K562 (cell line): Measurements from ENCODE around the gene CLIP1. TPM values are rescaled to one million over a fixed set of nuclear protein-coding genes. Genes with fewer than 3 reads are reported as not detected.
A peak's percentile ranks its signal among the peaks of the same experiment; 100 is the strongest.

Source experiments
- ARHGAP35 ChIP-seq: fragments of 450-650 bp; IDR thresholded peaks from 2 replicates; pipeline ENCODE4 v1.6.1; 2018; ENCODE audit not compliant: partially characterized antibody
- CEBPG ChIP-seq, 3 experiments: fragments of 200-800 bp in 1 of 3; sonication (Bioruptor generic) in 1 of 3; sonication (generic) in 1 of 3; formaldehyde crosslinking in 1 of 3; IDR thresholded peaks in 2 of 3; conservative IDR thresholded peaks in 1 of 3; 2 replicates each; pipeline versions ENCODE4 v1.6.1 to v1.8.0; 2016 to 2022; ENCODE audit warnings: missing compliant biosample characterization in 2 of 3, missing genetic modification characterization in 2 of 3, mild to moderate bottlenecking in 1 of 3, missing genetic modification reagents in 1 of 3
- ESRRA ChIP-seq: fragments of 450-650 bp; IDR thresholded peaks from 2 replicates; pipeline ENCODE4 v1.6.1; 2014; ENCODE audit warnings: low read depth, mild to moderate bottlenecking, moderate library complexity, borderline replicate concordance
- EZH2 ChIP-seq: IDR thresholded peaks from 2 replicates; pipeline ENCODE4 v1.6.1; 2012; ENCODE audit warnings: low read depth, mild to moderate bottlenecking, inconsistent platforms, low read length, borderline replicate concordance
- KDM1A ChIP-seq, 2 experiments: fragments of 450-650 bp; IDR thresholded peaks; 2 replicates each; pipeline ENCODE4 v1.6.1; 2016; ENCODE audit warnings: mild to moderate bottlenecking in 2 of 2
- MCM7 ChIP-seq, 2 experiments: fragments of 450-650 bp; IDR thresholded peaks; 2 replicates each; pipeline ENCODE4 v1.6.1; 2016 to 2018
- NRF1 ChIP-seq, 2 experiments: fragments of 450-650 bp; IDR thresholded peaks in 1 of 2; conservative IDR thresholded peaks in 1 of 2; 2 replicates each; pipeline ENCODE4 v1.6.1; 2014; ENCODE audit warnings: mild to moderate bottlenecking in 2 of 2
- POLR2AphosphoS2 ChIP-seq: IDR thresholded peaks from 2 replicates; pipeline ENCODE4 v1.6.1; 2012; ENCODE audit warnings: low read length, improper control_type of control experiment
- RHOXF2B ChIP-seq: fragments of 250-450 bp; sonication (Bioruptor Pico); conservative IDR thresholded peaks from 2 replicates; pipeline ENCODE4 v1.5.1; 2021
- SUPT5H ChIP-seq: fragments of 450-650 bp; IDR thresholded peaks from 2 replicates; pipeline ENCODE4 v1.6.1; 2016
- THRAP3 ChIP-seq: fragments of 450-650 bp; IDR thresholded peaks from 2 replicates; pipeline ENCODE4 v1.6.1; 2016; ENCODE audit warnings: mild to moderate bottlenecking, inconsistent platforms, borderline replicate concordance
- ZNF121 ChIP-seq: sonication (generic); formaldehyde crosslinking; conservative IDR thresholded peaks from 2 replicates; pipeline ENCODE4 v1.8.0; 2022; ENCODE audit warnings: missing genetic modification reagents
- ZNF140 ChIP-seq: fragments of 250-450 bp; sonication (Bioruptor Pico); IDR thresholded peaks from 2 replicates; pipeline ENCODE4 v1.8.0; 2021; ENCODE audit warnings: moderate library complexity, mild to moderate bottlenecking, inconsistent platforms
- ZNF197 ChIP-seq: fragments of 200-800 bp; sonication (Bioruptor generic); IDR thresholded peaks from 2 replicates; pipeline ENCODE4 v1.6.1; 2016; ENCODE audit warnings: low read depth, missing genetic modification characterization, missing compliant biosample characterization
- ZNF436 ChIP-seq: fragments of 250-450, 450-650 bp; sonication (Bioruptor Pico); formaldehyde crosslinking; IDR thresholded peaks from 2 replicates; pipeline ENCODE4 v1.7.0; 2020; ENCODE audit warnings: mild to moderate bottlenecking
- ZNF445 ChIP-seq: fragments of 250-450 bp; sonication (Bioruptor Pico); IDR thresholded peaks from 2 replicates; pipeline ENCODE4 v1.4.0; 2020; ENCODE audit warnings: low read depth, mild to moderate bottlenecking, moderate library complexity
- ZNF696 ChIP-seq: fragments of 250-450 bp; sonication (Bioruptor Pico); conservative IDR thresholded peaks from 2 replicates; pipeline ENCODE4 v1.4.0; 2020; ENCODE audit warnings: mild to moderate bottlenecking, moderate library complexity
- polyA plus RNA-seq, 8 experiments: library from polyadenylated mRNA; depleted of rRNA in 4 of 8; stranded (reverse) in 5 of 8; unstranded in 3 of 8; fragments of >200 nt; fragmentation: Nextera tagmentation in 2 of 8; fragmentation: Illumina TruSeq in 1 of 8; extraction: Ambion mirVana in 2 of 8; extraction: Trizol in 1 of 8; gene quantifications; 2 replicates each; pipeline versions ENCODE4 v1.2.1 to v1.2.3, GENCODE V29; 2011 to 2014; ENCODE audit warnings: inconsistent platforms in 1 of 8, missing spikeins in 1 of 8
- total RNA-seq, 7 experiments: library from RNA; depleted of rRNA in 6 of 7; stranded (reverse); fragments of >200 nt in 6 of 7; fragmentation: Illumina TruSeq in 2 of 7; extraction: Trizol in 2 of 7; gene quantifications; 2 replicates each; pipeline versions ENCODE4 v1.2.1 to v1.2.3, GENCODE V29; 2011 to 2021; ENCODE audit warnings: low replicate concordance in 1 of 7
- TF ChIP-seq, protein P1 (sequence below): fragments of 250-450 bp; sonication (Bioruptor Pico); IDR thresholded peaks from 2 replicates; pipeline ENCODE4 v1.8.0; 2022; ENCODE audit warnings: moderate library complexity, mild to moderate bottlenecking, inconsistent platforms
- TF ChIP-seq, protein P2 (sequence below): conservative IDR thresholded peaks from 2 replicates; pipeline ENCODE4 v1.6.1; 2011; ENCODE audit warnings: low read depth, mild to moderate bottlenecking, low read length; ENCODE audit not compliant: control insufficient read depth
- TF ChIP-seq, protein P3 (sequence below): fragments of 450-650 bp; IDR thresholded peaks from 2 replicates; pipeline ENCODE4 v1.7.1; 2018; ENCODE audit warnings: mild to moderate bottlenecking, low read depth; ENCODE audit not compliant: partially characterized antibody

CLIP1 gene
- total and polyA plus RNA-seq, 9 of the 15 experiments (the other 6 are each of a cell fraction or from before 2014, with no cell fraction given) = 5.8 to 33.9 (median 27.6) TPM

DNA sequence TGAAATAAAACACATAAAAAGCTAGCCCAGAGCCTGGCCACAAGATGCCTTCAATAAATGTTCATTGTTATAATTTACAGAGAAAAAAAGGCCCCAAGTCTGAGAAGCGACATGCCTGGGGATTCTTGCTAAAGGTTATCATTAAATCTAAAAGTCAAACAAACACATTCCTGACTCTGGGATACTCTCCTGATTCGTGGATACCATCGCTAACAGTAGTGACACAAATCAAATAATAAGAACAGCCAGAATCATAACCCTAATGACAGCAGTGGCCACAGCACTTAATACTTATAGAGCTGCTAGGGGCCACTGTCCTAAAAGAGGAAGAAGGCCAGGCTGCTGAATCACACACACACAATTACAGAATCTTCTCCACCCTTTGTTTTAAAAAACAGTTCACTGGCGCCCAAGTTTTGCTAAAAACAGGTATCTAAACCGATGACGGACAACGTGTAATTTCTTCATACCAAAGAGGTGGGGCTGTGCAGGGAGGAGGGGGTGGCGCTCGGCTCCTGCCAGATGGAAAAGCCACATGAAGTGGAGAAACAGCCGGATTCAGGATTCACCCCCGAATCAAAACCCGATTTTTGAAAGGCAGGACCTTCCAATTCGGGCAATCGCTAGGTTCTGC is 1.2 kb downstream of the CLIP1 start (continued):
- TF ChIP-seq ZNF140 (CRISPR knock-in tag) (no peak), ZNF121 (no peak), CEBPG (CRISPR knock-in tag; IDR thresholded peaks at IDR 0.05) (no peak), CEBPG (tag; conservative IDR thresholded peaks at IDR 0.05 in 1 of 2, IDR thresholded peaks at IDR 0.05 in 1 of 2) (0 out of 4 replicates have a peak, but pooled peaks of 1 of the 2 experiments have one; percentile 9), RHOXF2B (CRISPR knock-in tag) (no peak), SUPT5H (0 out of 2 replicates have a peak, but pooled peaks have one; percentile 5), ZNF436 (CRISPR knock-in tag) (no peak), EZH2 (no peak), ESRRA (0 out of 2 replicates have a peak, but pooled peaks have one; percentile 8), ZNF197 (CRISPR knock-in tag) (no peak), MCM7 (IDR thresholded peaks at IDR 0.05) (no peak), ZNF445 (no peak), ZNF696 (CRISPR knock-in tag) (no peak), KDM1A (IDR thresholded peaks at IDR 0.05) (peak in 1 of 2 experiments; percentile 76; a peak in 3 of 4 replicates), NRF1 (conservative IDR thresholded peaks at IDR 0.05 in 1 of 2, IDR thresholded peaks at IDR 0.05 in 1 of 2) (no peak), POLR2AphosphoS2 (no peak), THRAP3 (no peak), ARHGAP35 (no peak)
- TF ChIP-seq, protein P1, sequence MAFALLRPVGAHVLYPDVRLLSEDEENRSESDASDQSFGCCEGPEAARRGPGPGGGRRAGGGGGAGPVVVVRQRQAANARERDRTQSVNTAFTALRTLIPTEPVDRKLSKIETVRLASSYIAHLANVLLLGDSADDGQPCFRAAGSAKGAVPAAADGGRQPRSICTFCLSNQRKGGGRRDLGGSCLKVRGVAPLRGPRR (CRISPR knock-in tag) = no peak
- TF ChIP-seq, protein P2, sequence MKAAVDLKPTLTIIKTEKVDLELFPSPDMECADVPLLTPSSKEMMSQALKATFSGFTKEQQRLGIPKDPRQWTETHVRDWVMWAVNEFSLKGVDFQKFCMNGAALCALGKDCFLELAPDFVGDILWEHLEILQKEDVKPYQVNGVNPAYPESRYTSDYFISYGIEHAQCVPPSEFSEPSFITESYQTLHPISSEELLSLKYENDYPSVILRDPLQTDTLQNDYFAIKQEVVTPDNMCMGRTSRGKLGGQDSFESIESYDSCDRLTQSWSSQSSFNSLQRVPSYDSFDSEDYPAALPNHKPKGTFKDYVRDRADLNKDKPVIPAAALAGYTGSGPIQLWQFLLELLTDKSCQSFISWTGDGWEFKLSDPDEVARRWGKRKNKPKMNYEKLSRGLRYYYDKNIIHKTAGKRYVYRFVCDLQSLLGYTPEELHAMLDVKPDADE = no peak
- TF ChIP-seq, protein P3, sequence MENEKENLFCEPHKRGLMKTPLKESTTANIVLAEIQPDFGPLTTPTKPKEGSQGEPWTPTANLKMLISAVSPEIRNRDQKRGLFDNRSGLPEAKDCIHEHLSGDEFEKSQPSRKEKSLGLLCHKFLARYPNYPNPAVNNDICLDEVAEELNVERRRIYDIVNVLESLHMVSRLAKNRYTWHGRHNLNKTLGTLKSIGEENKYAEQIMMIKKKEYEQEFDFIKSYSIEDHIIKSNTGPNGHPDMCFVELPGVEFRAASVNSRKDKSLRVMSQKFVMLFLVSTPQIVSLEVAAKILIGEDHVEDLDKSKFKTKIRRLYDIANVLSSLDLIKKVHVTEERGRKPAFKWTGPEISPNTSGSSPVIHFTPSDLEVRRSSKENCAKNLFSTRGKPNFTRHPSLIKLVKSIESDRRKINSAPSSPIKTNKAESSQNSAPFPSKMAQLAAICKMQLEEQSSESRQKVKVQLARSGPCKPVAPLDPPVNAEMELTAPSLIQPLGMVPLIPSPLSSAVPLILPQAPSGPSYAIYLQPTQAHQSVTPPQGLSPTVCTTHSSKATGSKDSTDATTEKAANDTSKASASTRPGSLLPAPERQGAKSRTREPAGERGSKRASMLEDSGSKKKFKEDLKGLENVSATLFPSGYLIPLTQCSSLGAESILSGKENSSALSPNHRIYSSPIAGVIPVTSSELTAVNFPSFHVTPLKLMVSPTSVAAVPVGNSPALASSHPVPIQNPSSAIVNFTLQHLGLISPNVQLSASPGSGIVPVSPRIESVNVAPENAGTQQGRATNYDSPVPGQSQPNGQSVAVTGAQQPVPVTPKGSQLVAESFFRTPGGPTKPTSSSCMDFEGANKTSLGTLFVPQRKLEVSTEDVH = no peak
